ENCODE results near the gene CHN2.

The CHN2 gene

DNA sequence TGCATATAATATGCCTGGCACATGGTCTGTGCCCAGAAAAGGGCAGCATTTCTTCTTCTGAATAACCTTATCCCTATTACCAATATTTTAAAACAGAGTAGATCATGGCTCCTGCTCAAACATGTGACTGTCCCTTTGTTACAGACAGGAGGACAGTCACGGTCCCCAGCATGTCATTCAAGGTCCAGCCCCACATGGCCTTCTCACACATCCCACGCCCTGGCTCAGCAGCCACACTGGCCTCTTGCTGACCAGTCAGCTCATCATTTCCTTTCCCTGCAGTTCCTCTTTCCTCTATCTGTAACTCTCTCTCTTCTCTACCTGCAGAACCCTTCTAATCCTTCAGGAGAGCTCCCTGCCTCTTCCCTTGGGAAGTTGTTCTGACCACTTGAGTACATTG, 167.8 kb downstream of the CHN2 start:
- DNase-seq (ENCODE audit: low read depth, low spot score), result no peak

DNA sequence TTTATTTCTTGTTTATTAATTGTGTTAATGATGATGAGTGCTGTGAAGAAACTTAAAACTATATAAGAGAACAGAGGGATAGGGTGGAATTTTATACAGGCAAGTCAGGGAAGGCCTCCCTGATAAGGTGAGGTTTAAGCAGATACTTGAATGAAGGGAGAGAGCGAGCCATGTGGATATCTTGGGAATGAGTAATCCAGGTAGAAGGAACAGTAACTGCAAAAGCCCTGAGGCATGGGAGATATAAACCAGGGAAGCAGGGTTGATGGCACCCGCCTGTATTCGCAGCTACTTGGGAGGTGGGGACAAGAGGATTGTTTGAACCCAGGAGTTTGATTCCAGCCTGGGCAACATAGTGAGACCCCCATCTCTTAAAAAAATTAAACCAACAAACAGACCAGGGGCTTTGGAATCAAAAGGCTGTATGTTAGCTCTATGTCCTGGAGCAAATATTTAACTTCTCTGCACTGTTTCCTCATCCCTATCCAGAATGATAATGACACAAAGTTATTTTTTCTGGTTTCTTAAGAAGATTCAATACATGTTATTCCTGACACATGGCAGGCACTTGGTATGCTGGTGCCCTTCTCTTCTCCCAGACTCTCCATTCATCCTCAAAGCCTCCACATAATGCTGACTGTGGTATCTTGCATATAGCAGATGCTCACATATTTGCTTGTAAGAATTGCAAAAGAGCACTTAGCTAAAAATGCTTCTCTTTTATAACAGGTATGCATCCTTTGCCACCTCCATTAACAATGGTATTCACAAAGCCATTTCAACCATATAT, 169.3 kb downstream of the CHN2 start:
- no peak for DNase-seq (ENCODE audit: low read depth, low spot score)

DNA sequence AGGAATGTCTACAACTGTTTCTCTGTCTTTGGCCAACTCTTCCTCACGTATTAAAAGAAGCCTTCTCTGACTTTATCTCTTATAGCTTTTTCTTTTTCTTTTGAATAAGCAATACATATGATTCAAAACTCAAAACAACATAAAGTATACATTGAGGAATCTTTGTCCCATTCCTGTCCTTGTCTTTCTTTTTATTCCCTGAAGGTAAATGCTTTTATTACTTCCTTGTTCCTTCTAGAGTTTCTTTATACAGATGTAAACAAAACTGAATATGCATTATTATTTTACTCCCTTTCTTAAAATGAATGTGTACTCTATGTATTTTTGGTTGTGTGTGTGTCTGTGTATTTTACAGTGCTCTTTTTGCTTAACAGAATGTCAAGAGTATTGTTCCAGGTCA, 170.1 kb downstream of the CHN2 start:
- no peak for DNase-seq (ENCODE audit: low read depth, low spot score)

DNA sequence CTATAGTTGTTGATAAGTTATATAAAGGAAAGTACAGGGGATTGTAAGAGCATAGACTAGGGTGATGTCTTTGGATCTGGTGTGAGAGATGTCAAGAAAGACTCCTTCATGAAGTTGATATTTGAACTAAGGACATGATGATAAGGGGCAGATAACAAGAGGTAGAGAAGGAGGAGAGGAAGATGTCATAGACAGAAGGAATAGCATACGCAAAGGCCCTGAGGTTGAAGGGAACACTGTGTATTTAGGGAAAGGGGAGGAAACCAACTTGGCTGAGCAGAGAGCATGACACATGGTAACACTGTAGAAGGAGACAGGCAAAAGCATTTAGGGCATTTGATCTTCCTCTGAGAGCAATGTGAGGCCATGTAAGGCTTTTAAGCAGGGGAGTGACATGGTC, 170.8 kb downstream of the CHN2 start:
- DNase-seq (ENCODE audit: low read depth, low spot score), result no peak

DNA sequence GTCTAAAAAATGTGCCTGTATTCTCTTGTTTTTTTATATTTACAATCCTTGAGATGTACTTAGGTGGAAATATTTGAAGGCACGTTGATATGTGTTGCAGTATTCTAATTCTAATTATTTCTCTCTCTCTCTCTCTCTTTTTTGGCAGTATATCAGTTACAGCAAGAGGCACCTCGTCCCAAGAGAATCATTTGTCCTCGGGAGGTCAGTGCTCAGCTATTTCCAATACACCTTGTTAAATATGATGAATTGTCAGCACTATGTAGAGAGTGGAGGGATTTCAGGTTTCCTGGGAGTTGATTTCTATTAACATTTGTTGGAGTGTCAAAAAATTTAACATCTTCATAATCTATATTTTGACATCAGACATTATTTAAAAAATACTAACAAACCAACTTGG, 173.2 kb downstream of the CHN2 start:
- no peak for DNase-seq (ENCODE audit: low read depth, low spot score)

DNA sequence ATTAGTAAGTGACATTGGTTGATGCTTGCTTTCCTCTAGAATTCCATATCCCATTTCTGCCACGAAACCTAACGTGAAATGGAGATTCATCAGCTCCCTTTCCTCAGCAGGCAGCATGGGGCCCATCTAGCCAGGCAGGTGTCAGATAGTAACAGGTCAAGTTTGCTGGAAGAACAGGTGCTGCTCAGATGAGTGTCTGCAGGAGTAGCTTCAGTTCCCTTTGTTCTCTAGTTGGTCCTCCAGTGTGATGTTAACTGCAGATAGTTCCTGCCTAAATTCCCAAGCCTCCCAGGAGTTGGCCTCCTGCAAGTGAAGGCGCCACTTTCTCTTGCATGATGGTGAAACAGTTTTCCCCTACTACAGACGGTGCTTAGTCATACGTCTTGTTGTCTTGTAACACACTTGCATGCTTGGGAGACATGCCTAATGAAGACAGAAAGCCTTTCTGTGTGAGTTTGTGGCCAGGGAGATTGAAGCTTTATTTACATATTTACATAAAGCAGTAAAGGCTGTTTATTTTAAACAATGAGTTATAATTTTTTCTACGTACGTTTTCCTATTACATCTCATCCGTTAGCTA, 175.4 kb downstream of the CHN2 start:
- no peak for DNase-seq (ENCODE audit: low read depth, low spot score)

DNA sequence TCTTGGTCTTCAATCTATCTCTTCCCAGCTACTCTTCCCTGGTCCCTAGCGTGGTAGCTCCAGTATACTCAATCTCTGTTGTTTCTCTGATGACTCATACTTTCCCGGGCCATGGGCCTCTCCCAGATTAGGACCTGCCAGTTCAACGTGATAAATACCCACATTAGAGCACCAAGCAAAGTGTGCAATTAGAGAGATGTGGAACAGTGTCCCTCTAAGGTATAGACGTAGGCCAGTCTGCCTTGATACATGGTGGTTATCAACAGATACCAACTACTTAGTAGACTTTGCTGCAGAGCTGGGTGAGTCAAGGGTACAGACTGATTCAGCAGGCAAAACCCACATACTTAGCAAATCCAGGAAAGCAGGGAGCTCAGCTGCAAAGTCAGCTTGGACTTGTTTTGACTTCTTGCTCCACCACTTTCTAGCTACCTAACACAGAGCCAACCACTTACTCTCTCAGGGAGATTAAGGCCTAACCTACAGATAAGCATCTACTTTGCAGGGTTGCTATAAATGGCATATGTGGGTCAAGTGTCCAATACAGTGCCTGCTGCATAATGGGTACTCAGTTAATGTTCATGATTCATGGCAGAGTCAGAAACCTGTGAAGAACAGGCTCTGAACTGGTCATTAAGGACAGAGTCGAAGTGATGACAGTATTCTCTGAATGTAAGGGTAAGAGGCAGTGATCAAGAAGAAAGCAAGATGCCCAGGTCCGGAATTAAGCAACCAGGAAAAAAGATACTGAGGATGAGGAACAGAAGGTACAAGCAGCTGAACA, 176.1 kb downstream of the CHN2 start:
- DNase-seq (ENCODE audit: low read depth, low spot score), result no peak

DNA sequence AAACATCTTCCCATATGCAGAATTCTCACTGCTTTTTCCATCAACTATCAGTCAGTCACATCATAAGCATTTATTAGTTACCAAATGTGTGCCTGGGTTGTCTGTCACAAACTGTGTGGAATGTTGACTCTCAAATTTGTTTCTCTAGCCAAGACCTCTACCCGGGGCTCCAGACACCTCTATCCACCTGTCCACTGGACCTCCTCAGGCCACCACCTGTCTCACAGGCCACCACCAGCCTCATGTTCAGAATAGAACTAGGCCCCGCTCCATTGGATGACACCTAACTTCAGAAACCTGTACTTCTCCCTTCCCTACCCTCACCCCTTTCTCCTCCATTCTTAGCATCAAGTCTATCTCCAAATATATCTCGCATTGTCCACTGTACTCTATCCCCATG, 176.9 kb downstream of the CHN2 start:
- DNase-seq (ENCODE audit: low read depth, low spot score), result no peak

DNA sequence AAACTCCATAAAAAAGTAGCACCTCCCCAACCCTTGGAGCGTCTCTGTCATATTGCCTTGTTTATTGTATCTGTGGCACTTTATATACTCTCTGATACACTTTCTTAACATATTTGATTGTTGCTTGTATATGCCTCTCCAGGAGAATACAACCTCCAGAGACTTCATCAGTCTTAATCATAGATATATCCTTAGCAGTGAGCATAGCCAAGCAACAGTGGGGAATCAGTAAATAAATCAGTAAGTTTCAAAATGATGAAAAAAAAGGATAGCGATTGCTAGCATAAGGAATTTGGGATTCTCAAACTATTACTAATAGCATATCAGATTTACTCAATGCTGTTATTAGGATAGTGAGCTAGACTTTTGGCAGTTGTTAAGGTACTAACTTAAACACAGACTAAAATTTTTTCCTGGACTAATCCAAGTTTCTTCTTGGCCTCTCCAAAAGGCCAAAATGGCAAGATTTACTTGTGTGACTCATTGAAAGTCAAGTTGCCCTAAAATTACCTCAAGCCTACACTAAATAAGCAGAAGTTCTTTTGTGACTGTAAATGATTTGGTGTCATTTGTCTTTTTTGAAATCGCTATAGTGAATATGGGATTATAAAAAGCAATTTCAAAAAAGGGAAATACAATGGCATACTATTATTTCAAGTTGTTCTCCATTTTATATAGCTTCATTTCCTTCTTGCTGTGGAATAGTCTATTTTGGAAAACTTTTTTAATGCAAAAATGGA, 177.9 kb downstream of the CHN2 start:
- no peak for DNase-seq (ENCODE audit: low read depth, low spot score)

DNA sequence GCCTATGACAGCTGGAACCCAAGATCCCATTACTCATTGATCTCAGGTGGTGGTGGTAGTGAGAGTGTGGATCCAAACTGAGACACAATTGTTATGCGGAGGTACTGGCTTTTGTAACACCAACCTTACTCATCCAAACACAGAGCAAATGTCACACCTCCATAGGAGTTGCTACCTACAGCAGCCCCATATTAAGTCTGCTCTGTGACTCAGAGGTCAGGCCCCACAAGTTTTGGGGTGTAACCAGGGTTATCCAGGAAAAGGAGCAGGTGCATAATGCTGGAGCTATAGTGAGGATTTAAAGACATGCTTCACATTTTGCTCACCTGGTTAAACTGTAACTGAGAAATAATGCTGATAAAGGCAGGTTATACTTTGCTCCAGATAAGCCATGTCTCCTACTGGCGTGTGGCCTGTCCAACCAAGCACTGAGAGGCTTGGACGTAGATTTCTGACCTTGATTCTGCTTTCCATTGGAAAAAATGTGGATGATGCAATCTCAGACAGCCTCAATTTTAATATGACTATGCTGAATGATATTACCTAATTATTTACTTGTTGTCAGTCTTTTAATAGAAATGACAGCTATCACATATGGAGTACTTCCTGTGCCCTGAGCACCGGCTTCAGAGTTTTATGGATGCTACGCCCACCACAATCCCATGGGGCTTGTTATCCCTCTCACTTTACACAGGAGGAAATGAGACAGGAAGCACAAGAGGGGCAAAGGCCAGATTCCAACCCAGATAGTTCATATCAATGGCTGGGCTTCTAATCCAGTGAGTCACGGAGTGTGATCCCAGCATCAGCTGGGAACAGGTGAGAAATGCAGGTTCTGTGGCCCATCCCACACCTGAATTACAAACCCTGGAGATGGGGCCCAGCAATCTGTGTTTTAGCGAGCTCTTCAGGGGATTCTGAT, 181.3 kb downstream of the CHN2 start:
- DNase-seq (ENCODE audit: low read depth, low spot score), result no peak

DNA sequence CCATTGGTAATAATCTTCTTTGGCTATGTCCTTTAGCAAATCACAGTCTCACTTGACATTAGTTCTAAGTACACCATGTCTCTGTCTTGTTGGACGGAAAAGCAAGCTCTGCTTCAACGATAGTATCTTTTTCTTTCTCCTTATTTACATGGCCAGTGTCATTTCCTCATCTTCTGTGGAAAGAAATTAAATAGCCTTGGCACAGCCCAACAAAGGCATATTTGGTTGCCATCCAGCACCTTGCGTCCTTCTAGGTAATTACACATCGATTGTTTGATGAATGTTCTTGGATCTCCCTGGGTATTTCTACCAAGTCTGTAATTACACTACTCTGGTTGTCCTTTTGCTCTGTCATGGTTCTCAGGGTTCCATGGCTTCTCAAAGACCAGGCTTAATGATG, 183.1 kb downstream of the CHN2 start:
- DNase-seq (ENCODE audit: low read depth, low spot score), result no peak

DNA sequence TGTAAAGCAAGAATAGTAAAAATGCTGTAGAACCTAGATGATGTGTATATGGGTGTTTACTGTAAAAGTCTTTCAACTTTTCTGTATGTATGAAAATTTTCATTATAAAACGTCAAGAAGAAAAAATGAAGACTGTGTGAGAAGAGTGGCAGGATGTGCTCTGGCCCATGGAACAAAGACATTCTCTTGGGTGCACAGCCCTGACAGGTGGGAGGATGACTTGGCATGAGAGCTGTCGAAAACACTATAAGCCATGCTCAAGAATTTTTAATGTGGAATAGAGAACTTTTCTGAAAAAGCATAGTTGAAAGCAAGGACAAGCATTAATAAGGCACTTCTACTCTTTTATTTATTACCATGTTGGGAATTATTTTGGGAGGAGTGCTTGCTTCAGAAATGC, 185.0 kb downstream of the CHN2 start:
- no peak for DNase-seq (ENCODE audit: low read depth, low spot score)

DNA sequence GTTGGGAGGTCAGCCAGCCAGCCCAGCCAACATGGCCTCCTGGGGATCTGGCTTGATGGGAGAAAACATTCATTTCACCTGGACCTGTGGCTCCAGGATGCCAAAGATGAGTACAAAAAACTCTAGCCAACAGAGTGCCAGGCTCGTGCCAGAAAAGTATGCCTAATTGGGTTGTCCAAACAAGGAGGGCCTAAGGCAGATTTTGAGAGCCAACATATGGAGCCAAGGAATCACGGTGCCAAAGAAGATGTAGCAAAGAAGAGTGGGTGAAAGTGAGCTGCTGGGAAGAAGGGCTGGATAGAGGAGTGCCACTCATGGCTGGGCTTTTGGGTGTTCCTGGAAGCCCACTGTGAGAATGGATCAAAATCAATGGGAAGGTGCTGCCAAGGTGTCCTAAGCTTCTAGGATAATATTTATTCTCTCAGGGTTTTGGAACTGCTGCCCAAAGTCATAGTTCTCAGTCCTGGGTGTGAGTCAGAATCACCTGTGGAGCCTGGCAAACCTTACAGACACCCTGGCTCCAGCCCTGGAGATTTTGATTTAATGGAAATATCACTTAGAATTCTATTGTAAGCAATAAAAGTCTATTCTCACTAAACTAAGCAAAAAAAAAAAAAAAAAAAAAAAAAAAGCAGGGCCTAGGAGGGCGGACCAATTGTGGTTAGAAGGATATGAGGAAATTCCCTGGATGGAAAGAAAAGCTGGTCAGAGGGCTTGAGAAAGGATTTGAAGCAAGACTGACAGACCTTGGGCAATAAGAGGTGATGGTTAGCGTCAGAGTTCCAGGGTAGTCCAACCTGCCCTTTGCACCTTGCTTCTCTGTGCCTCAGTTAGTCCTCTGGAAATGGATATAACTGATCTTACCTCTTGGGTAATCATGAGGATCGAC, 186.9 kb downstream of the CHN2 start:
- DNase-seq (ENCODE audit: low read depth, low spot score), result no peak

DNA sequence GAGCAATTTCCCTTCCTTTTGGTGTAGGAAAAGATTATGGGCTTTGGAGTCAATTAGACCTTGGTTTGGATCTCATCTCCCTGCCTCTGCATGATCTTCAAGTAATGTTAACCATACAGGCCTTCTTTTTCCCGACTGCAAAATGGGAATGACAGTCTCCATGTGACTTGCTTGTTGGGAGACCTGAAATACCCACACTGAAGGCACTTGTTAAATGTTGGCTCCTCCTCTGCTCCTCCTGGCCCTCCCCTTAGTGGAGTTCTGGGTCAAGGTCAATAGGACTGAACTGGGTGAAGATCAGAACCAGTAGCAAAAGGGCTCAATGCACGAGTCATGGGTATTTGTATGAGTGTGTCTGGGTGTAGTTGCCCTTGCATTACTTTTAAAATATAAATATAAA, 189.7 kb downstream of the CHN2 start:
- DNase-seq (ENCODE audit: low read depth, low spot score), result no peak

DNA sequence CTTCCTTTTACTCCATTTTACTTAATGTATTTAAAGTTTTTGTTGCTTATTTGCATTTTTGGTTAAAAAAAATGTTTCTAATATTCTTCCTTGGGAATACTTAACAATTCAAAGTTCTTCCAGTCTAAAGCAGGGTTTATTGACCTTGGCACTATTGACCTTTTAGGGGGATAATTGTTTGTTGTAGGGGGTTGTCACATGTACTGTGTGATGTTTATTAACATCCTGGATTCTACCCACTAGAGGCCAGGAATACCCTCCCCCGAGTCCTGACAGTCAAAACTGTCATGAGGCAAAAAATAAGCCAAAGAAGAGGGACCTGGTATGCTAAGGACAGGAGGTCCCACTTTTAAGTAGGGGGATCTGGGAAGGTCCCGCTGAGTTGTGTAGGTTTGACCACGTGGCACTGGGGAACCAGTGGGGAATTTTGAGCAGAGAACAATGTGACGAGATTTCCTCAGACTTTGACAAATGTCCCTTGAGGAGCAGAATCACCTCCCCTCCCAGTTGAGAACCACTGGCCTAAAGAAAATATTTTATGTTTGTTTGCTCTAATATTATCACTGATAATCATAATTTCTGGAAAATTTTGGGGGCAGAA, 190.7 kb downstream of the CHN2 start:
- no peak for DNase-seq (ENCODE audit: low read depth, low spot score)

DNA sequence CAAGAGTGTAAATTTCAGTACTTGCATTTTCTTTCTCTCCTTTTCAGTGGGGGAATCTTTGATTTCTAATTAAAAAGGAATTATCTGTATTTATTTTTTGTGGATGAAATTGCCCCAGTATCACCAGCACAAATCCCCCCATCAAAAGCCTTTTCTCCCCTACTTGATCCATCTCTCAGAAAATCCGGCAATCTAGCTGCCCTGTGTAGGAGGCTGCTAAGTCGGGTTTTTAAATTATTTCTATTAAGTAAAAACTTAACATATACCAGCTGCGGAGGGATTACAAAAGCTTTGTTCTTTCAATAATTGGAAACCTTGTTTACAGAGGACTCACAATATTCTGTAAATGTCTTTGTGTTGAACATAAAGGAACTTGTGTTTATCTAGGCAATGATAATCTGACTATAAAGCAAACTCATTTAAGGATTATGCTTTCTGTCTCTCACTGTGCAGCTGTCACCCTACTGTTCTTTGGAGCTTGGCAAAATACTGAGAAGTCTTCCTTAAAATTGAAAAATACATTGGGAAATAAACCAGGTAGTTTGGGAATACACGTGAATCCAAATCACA, 191.7 kb downstream of the CHN2 start:
- DNase-seq (ENCODE audit: low read depth, low spot score), result no peak

DNA sequence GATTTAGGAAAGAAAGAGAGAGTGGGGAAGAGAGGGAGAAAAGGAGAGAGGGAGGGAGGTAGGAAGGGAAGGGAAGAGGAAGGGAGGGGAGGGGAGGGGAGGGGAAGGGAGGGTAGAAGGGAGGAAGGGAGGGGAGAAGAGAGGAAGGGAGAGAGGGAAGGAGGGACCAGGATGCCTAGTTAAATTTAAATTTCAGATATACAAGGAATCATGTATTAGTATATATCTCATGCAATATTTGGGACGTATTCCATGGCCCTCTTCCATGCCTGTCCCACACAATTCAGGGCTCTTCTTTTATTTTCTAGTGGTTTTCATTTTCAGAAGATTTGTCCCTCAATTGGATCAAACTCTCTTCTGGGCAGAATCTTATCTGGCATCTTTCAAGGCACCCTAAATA, 196.7 kb downstream of the CHN2 start:
- no peak for DNase-seq (ENCODE audit: low read depth, low spot score)

DNA sequence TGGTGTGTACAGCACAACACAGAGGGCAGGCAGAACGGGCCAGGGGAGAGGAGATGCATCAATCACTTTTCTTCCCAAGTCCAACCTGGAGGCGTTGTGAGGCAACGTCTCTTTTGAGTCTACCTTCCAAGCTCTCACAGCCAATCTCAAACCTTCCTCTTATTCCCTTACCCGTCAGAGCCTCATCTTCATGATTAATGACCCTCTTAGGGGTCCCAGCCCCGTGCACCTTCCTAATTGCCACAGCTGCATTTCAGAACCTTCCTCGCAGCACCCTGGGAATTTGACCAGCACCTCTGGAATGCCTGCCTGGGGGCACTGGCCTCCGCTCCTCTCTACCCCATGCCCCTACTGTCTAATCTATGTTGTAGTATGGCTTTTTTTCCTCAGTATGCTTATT, 199.7 kb downstream of the CHN2 start:
- DNase-seq (ENCODE audit: low read depth, low spot score), result no peak

DNA sequence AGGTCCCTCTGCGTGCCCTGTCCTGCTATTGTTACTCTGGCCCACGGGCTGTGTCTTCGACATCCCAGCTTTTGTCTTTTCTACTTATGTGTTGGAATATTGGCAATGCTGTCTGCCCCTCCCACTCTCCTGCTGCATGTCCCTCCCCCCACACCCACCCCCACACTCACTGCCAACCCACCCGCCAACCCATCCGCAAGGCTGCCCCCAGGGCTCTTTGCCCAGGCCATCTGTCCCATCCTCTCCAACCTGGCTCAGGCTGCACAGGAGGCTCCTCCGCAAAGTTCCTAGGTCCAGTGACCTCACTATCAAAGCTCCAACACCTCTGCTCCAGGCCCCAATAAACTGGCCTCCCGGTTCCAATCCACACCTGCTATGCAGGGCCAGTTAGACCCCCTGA, 202.0 kb downstream of the CHN2 start:
- no peak for DNase-seq (ENCODE audit: low read depth, low spot score)

All from smooth muscle cell of the brain vasculature (primary cell).